Measurements from ENCODE around the gene ZNF76.

ZNF76 gene

GRCh38 chr6:35265523-35265922 is 6.0 kb downstream of the ZNF76 start:
- Histone ChIP-seq H3K4me2 (ENCODE audit: low read length) (no peak overlapping the region), H3K36me3 (ENCODE audit: control insufficient read depth in 1 of 2, insufficient read depth in 2 of 2, low read length in 2 of 2) (no peaks in the 10 kb centered on the region), H3K4ac (ENCODE audit: low read depth, low read length) (no peak overlapping the region), H2AFZ (ENCODE audit: insufficient read depth, low read length, poor library complexity) (no peak overlapping the region), H4K8ac (ENCODE audit: low read depth, low read length) (no peak overlapping the region), H3K79me2 (ENCODE audit: control insufficient read depth, insufficient read depth, low read length, poor library complexity) (no peaks in the 10 kb centered on the region), H3K23ac (ENCODE audit: low read length) (no peak overlapping the region), H3K14ac (ENCODE audit: low read length) (no peak overlapping the region), H2BK12ac (ENCODE audit: low read length) (no peak overlapping the region), H3K27me3 (ENCODE audit: insufficient read depth, low read length) (no peaks in the 10 kb centered on the region), H3K4me1 (ENCODE audit: control insufficient read depth in 1 of 2, insufficient read depth in 2 of 2, low read length in 2 of 2) (peaks cover 0 to 4% of the 10 kb centered on the region in 2 experiments), H2BK120ac (ENCODE audit: insufficient read depth, low read length, poor library complexity) (no peak overlapping the region), H3K79me1 (ENCODE audit: low read length) (no peaks in the 10 kb centered on the region), H3K9me3 (ENCODE audit: insufficient read depth, low read depth, low read length) (no peaks in the 10 kb centered on the region), H2BK5ac (ENCODE audit: low read depth, low read length, poor library complexity) (no peak overlapping the region), H2AK5ac (ENCODE audit: low read length) (no peak overlapping the region), H3K4me3 (ENCODE audit: low read depth, low read length) (no peak overlapping the region), H3K27ac (ENCODE audit: low read depth, low read length) (no peak overlapping the region), H4K91ac (ENCODE audit: low read depth, low read length) (no peak overlapping the region), H4K12ac (ENCODE audit: low read depth, low read length) (no peak overlapping the region), H3K18ac (ENCODE audit: low read length) (no peak overlapping the region), H3K9ac (ENCODE audit: low read length) (no peak overlapping the region)
- DNase-seq = no peak
- WGBS (ENCODE audit: extremely low coverage, insufficient coverage, insufficient read length) = no CpG with 5 or more reads among the region's 2 CpGs

- no peak overlapping the region for H3K18ac ChIP-seq (ENCODE audit: low read length)
- H3K79me2 ChIP-seq (ENCODE audit: control insufficient read depth, insufficient read depth, low read length, poor library complexity) = no peaks in the 10 kb centered on the region
- H3K4me3 ChIP-seq (ENCODE audit: low read depth, low read length) = no peak overlapping the region
- H2AK5ac ChIP-seq (ENCODE audit: low read length) = no peak overlapping the region
- no peak overlapping the region for H3K14ac ChIP-seq (ENCODE audit: low read length)
- no peak overlapping the region for H3K4ac ChIP-seq (ENCODE audit: low read depth, low read length)
- no peak overlapping the region for H3K4me2 ChIP-seq (ENCODE audit: low read length)
- H3K27ac ChIP-seq (ENCODE audit: low read depth, low read length) = no peak overlapping the region
- no peak overlapping the region for H3K9ac ChIP-seq (ENCODE audit: low read length)
- no peak for DNase-seq
- H2AFZ ChIP-seq (ENCODE audit: insufficient read depth, low read length, poor library complexity) = no peak overlapping the region
- H2BK5ac ChIP-seq (ENCODE audit: low read depth, low read length, poor library complexity) = no peak overlapping the region
- H4K8ac ChIP-seq (ENCODE audit: low read depth, low read length) = no peak overlapping the region
- H2BK12ac ChIP-seq (ENCODE audit: low read length) = no peak overlapping the region
- H3K27me3 ChIP-seq (ENCODE audit: insufficient read depth, low read length) = no peaks in the 10 kb centered on the region
- peaks cover 0 to 4% of the 10 kb centered on the region in 2 experiments for H3K4me1 ChIP-seq (ENCODE audit: control insufficient read depth in 1 of 2, insufficient read depth in 2 of 2, low read length in 2 of 2)
- no peak overlapping the region for H2BK120ac ChIP-seq (ENCODE audit: insufficient read depth, low read length, poor library complexity)
- H3K79me1 ChIP-seq (ENCODE audit: low read length) = no peaks in the 10 kb centered on the region
- no peak overlapping the region for H4K12ac ChIP-seq (ENCODE audit: low read depth, low read length)
- H3K9me3 ChIP-seq (ENCODE audit: insufficient read depth, low read depth, low read length) = no peaks in the 10 kb centered on the region
- no CpG with 5 or more reads among the region's 8 CpGs for WGBS (ENCODE audit: extremely low coverage, insufficient coverage, insufficient read length)
- H3K36me3 ChIP-seq (ENCODE audit: control insufficient read depth in 1 of 2, insufficient read depth in 2 of 2, low read length in 2 of 2) = no peaks in the 10 kb centered on the region
- no peak overlapping the region for H4K91ac ChIP-seq (ENCODE audit: low read depth, low read length)
- no peak overlapping the region for H3K23ac ChIP-seq (ENCODE audit: low read length)
Measured at GRCh38 chr6:35267446-35267845, 7.9 kb downstream of the ZNF76 start.

GRCh38 chr6:35267897-35268296 is 8.4 kb downstream of the ZNF76 start:
- H3K27me3 ChIP-seq (ENCODE audit: insufficient read depth, low read length) = no peaks in the 10 kb centered on the region
- H2BK120ac ChIP-seq (ENCODE audit: insufficient read depth, low read length, poor library complexity) = no peak overlapping the region
- no peaks in the 10 kb centered on the region for H3K79me1 ChIP-seq (ENCODE audit: low read length)
- WGBS (ENCODE audit: extremely low coverage, insufficient coverage, insufficient read length) = no CpG with 5 or more reads among the region's 2 CpGs
- no peak overlapping the region for H3K4me3 ChIP-seq (ENCODE audit: low read depth, low read length)
- no peak overlapping the region for H3K14ac ChIP-seq (ENCODE audit: low read length)
- no peak overlapping the region for H3K23ac ChIP-seq (ENCODE audit: low read length)
- H4K8ac ChIP-seq (ENCODE audit: low read depth, low read length) = no peak overlapping the region
- no peaks in the 10 kb centered on the region for H3K79me2 ChIP-seq (ENCODE audit: control insufficient read depth, insufficient read depth, low read length, poor library complexity)
- DNase-seq = no peak
- no peak overlapping the region for H3K4ac ChIP-seq (ENCODE audit: low read depth, low read length)
- no peak overlapping the region for H2BK12ac ChIP-seq (ENCODE audit: low read length)
- no peaks in the 10 kb centered on the region for H3K9me3 ChIP-seq (ENCODE audit: insufficient read depth, low read depth, low read length)
- no peak overlapping the region for H3K4me2 ChIP-seq (ENCODE audit: low read length)
- no peak overlapping the region for H3K9ac ChIP-seq (ENCODE audit: low read length)
- no peak overlapping the region for H2AFZ ChIP-seq (ENCODE audit: insufficient read depth, low read length, poor library complexity)
- H3K36me3 ChIP-seq (ENCODE audit: control insufficient read depth in 1 of 2, insufficient read depth in 2 of 2, low read length in 2 of 2) = no peaks in the 10 kb centered on the region
- no peak overlapping the region for H4K12ac ChIP-seq (ENCODE audit: low read depth, low read length)
- H2BK5ac ChIP-seq (ENCODE audit: low read depth, low read length, poor library complexity) = no peak overlapping the region
- no peak overlapping the region for H2AK5ac ChIP-seq (ENCODE audit: low read length)
- no peak overlapping the region for H4K91ac ChIP-seq (ENCODE audit: low read depth, low read length)
- H3K27ac ChIP-seq (ENCODE audit: low read depth, low read length) = no peak overlapping the region
- H3K18ac ChIP-seq (ENCODE audit: low read length) = no peak overlapping the region
- no peaks in the 10 kb centered on the region for H3K4me1 ChIP-seq (ENCODE audit: control insufficient read depth in 1 of 2, insufficient read depth in 2 of 2, low read length in 2 of 2)

GRCh38 chr6:35272005-35272404 is 12.5 kb downstream of the ZNF76 start:
- Histone ChIP-seq H3K4me2 (ENCODE audit: low read length) (no peak overlapping the region), H3K4me3 (ENCODE audit: low read depth, low read length) (no peak overlapping the region), H2BK12ac (ENCODE audit: low read length) (no peak overlapping the region), H4K8ac (ENCODE audit: low read depth, low read length) (no peak overlapping the region), H2BK5ac (ENCODE audit: low read depth, low read length, poor library complexity) (no peak overlapping the region), H3K4ac (ENCODE audit: low read depth, low read length) (no peak overlapping the region), H2AFZ (ENCODE audit: insufficient read depth, low read length, poor library complexity) (no peak overlapping the region), H3K79me2 (ENCODE audit: control insufficient read depth, insufficient read depth, low read length, poor library complexity) (no peaks in the 10 kb centered on the region), H3K36me3 (ENCODE audit: control insufficient read depth in 1 of 2, insufficient read depth in 2 of 2, low read length in 2 of 2) (no peaks in the 10 kb centered on the region), H2AK5ac (ENCODE audit: low read length) (no peak overlapping the region), H3K79me1 (ENCODE audit: low read length) (no peaks in the 10 kb centered on the region), H4K91ac (ENCODE audit: low read depth, low read length) (no peak overlapping the region), H3K27ac (ENCODE audit: low read depth, low read length) (no peak overlapping the region), H2BK120ac (ENCODE audit: insufficient read depth, low read length, poor library complexity) (no peak overlapping the region), H3K14ac (ENCODE audit: low read length) (no peak overlapping the region), H3K27me3 (ENCODE audit: insufficient read depth, low read length) (no peaks in the 10 kb centered on the region), H3K18ac (ENCODE audit: low read length) (no peak overlapping the region), H4K12ac (ENCODE audit: low read depth, low read length) (no peak overlapping the region), H3K23ac (ENCODE audit: low read length) (no peak overlapping the region), H3K9me3 (ENCODE audit: insufficient read depth, low read depth, low read length) (no peaks in the 10 kb centered on the region), H3K9ac (ENCODE audit: low read length) (no peak overlapping the region), H3K4me1 (ENCODE audit: control insufficient read depth in 1 of 2, insufficient read depth in 2 of 2, low read length in 2 of 2) (no peaks in the 10 kb centered on the region)
- no CpG with 5 or more reads among the region's 2 CpGs for WGBS (ENCODE audit: extremely low coverage, insufficient coverage, insufficient read length)
- no peak for DNase-seq
